CD14-positive monocyte (primary cell): ENCODE results near the gene CCDC69. TPM values are rescaled to one million over a fixed set of nuclear protein-coding genes. Genes with fewer than 3 reads are reported as not detected.

Experiments
- DNase-seq, 3 donors: peaks; one replicate each; pipeline ENCODE4 v3.0.0-alpha.2; 2011 to 2022
- H2AFZ ChIP-seq: 2 replicates; pipeline ENCODE4 v1.6.0; 2012; ENCODE audit warnings: mild to moderate bottlenecking, low read depth, low read length, inconsistent platforms; ENCODE audit not compliant: insufficient read depth, poor library complexity, severe bottlenecking
- H3K27ac ChIP-seq, 2 donors: 1 replicate in 1 of 2; 2 replicates in 1 of 2; pipeline ENCODE4 v1.5.1; 2012 to 2013; ENCODE audit warnings: low read length in 2 of 2, control low read depth in 1 of 2, inconsistent platforms in 1 of 2, low read depth in 1 of 2, mild to moderate bottlenecking in 1 of 2
- H3K27me3 ChIP-seq, 2 donors: one replicate each; pipeline versions ENCODE4 v1.6.0 to v1.6.1; 2011 to 2013; ENCODE audit warnings: low read length in 2 of 2; ENCODE audit not compliant: control insufficient read depth in 2 of 2, insufficient read depth in 2 of 2
- H3K36me3 ChIP-seq, 2 donors: replicated peaks in 1 of 2; 1 replicate in 1 of 2; 2 replicates in 1 of 2; pipeline versions ENCODE4 v1.5.1 to v1.6.1; 2012 to 2013; ENCODE audit warnings: low read length in 2 of 2, control low read depth in 1 of 2, inconsistent platforms in 1 of 2, mild to moderate bottlenecking in 1 of 2; ENCODE audit not compliant: insufficient read depth in 2 of 2, control insufficient read depth in 1 of 2
- H3K4me1 ChIP-seq, 2 donors: 1 replicate in 1 of 2; 2 replicates in 1 of 2; pipeline versions ENCODE4 v1.5.1 to v1.6.1; 2012 to 2013; ENCODE audit warnings: low read length in 2 of 2, control low read depth in 1 of 2, inconsistent platforms in 1 of 2, mild to moderate bottlenecking in 1 of 2, moderate library complexity in 1 of 2; ENCODE audit not compliant: insufficient read depth in 2 of 2, control insufficient read depth in 1 of 2
- H3K4me2 ChIP-seq: replicated peaks from 2 replicates; pipeline ENCODE3; 2012; ENCODE audit warnings: low read length, moderate library complexity, mild to moderate bottlenecking; ENCODE audit not compliant: poor library complexity, severe bottlenecking; ENCODE audit errors: extremely low read depth
- H3K4me3 ChIP-seq, 3 experiments: fragments of 200-600 bp in 1 of 3; sonication (generic) in 1 of 3; replicated peaks in 1 of 3; 1 replicate in 2 of 3; 2 replicates in 1 of 3; pipeline ENCODE4 v1.5.1; 2011 to 2013; ENCODE audit warnings: low read length in 3 of 3, mild to moderate bottlenecking in 3 of 3, control low read depth in 2 of 3, low read depth in 2 of 3, inconsistent platforms in 1 of 3, moderate library complexity in 1 of 3
- H3K79me2 ChIP-seq: 2 replicates; pipeline ENCODE4 v1.6.0; 2012; ENCODE audit warnings: mild to moderate bottlenecking, control low read depth, inconsistent platforms, low read length, moderate library complexity; ENCODE audit not compliant: insufficient read depth
- H3K9ac ChIP-seq: 2 replicates; pipeline ENCODE4 v1.6.0; 2017; ENCODE audit warnings: low read length, mild to moderate bottlenecking; ENCODE audit not compliant: insufficient read depth, poor library complexity, severe bottlenecking
- H3K9me3 ChIP-seq, 2 donors: replicated peaks in 1 of 2; 1 replicate in 1 of 2; 2 replicates in 1 of 2; pipeline versions ENCODE4 v1.5.1 to v1.6.1; 2012 to 2013; ENCODE audit warnings: low read length in 2 of 2, control low read depth in 1 of 2; ENCODE audit not compliant: control insufficient read depth in 1 of 2, insufficient read depth in 1 of 2
- H4K20me1 ChIP-seq: 2 replicates; pipeline ENCODE4 v1.6.0; 2012; ENCODE audit warnings: mild to moderate bottlenecking, low read length, control low read depth, moderate library complexity; ENCODE audit not compliant: insufficient read depth
- H3K27ac Mint-ChIP-seq, 7 donors: one replicate each; pipeline ENCODE4 v1.8.0; 2020; ENCODE audit warnings: mild to moderate bottlenecking in 7 of 7, mixed read lengths in 7 of 7, moderate library complexity in 6 of 7, inconsistent platforms in 2 of 7
- H3K27me3 Mint-ChIP-seq, 3 donors: one replicate each; pipeline ENCODE4 v1.8.0; 2021 to 2022; ENCODE audit warnings: low read depth in 3 of 3, mild to moderate bottlenecking in 3 of 3, mixed read lengths in 3 of 3, moderate library complexity in 3 of 3, inconsistent platforms in 1 of 3
- H3K36me3 Mint-ChIP-seq, 2 donors: one replicate each; pipeline ENCODE4 v1.8.0; 2020; ENCODE audit warnings: mixed read lengths in 2 of 2, inconsistent platforms in 1 of 2, mild to moderate bottlenecking in 1 of 2
- H3K4me1 Mint-ChIP-seq: one replicate; pipeline ENCODE4 v1.8.0; 2020; ENCODE audit warnings: mild to moderate bottlenecking, mixed read lengths
- H3K4me3 Mint-ChIP-seq, 2 donors: one replicate each; pipeline ENCODE4 v1.8.0; 2020; ENCODE audit warnings: mild to moderate bottlenecking in 2 of 2, mixed read lengths in 2 of 2, moderate library complexity in 1 of 2
- H3K9me3 Mint-ChIP-seq, 7 donors: one replicate each; pipeline ENCODE4 v1.8.0; 2020 to 2022; ENCODE audit warnings: mixed read lengths in 7 of 7, mild to moderate bottlenecking in 6 of 7, moderate library complexity in 6 of 7, inconsistent platforms in 2 of 7
- CTCF ChIP-seq: fragments of 200-600 bp; IDR thresholded peaks from one replicate; pipeline ENCODE4 v1.8.0; 2022; ENCODE audit warnings: antibody characterized with exemption, mild to moderate bottlenecking
- WGBS: methylation state at CpG from one replicate; pipeline ENCODE4 v1.1.5; 2013; ENCODE audit warnings: missing lambda C conversion rate; ENCODE audit not compliant: insufficient coverage; 5-methylcytosine and 5-hydroxymethylcytosine counted together
- intact Hi-C, 2 donors: fragments of 100-400 bp; cut with micrococcal nuclease; formaldehyde crosslinking; loops; one replicate each; pipeline versions ENCODE4 v1.15.0 to v1.15.1; 2023
- polyA plus RNA-seq, 3 donors: library from polyadenylated mRNA; depleted of rRNA in 1 of 3; unstranded in 2 of 3; stranded (reverse) in 1 of 3; fragments of 300-500 nt in 2 of 3; fragments of >200 nt in 1 of 3; fragmentation: Illumina TruSeq in 2 of 3; gene quantifications; 1 replicate in 2 of 3; 2 replicates in 1 of 3; pipeline ENCODE4 v1.2.3, GENCODE V29; 2012 to 2021

CCDC69 gene
- polyA plus RNA-seq, 3 donors, result 68.4 to 176 (median 84.1) TPM

- H3K4me3 Mint-ChIP-seq, result no peak overlapping the region
- no peak for TF ChIP-seq CTCF
- Histone ChIP-seq H3K27me3 (no peaks in the 10 kb centered on the region), H3K79me2 (peaks cover 42% of the 10 kb centered on the region), H3K9ac (no peak overlapping the region), H3K36me3 (peaks cover 0 to 12% of the 10 kb centered on the region in 2 donors), H3K27ac (no peak overlapping the region), H3K9me3 (no peaks in the 10 kb centered on the region), H2AFZ (no peak overlapping the region), H4K20me1 (no peaks in the 10 kb centered on the region), H3K4me3 (no peak overlapping the region), H3K4me2 (no peak overlapping the region), H3K4me1 (peaks cover 43 to 55% of the 10 kb centered on the region in 2 donors)
- H3K27me3 Mint-ChIP-seq, result peaks cover 0 to 5% (median 0%) of the 10 kb centered on the region in 3 donors
- no CpG with 5 or more reads among the region's 5 CpGs for WGBS
- peaks cover 0 to 2% (median 0%) of the 10 kb centered on the region in 7 donors for H3K9me3 Mint-ChIP-seq
- DNase-seq, result no peak
- peaks cover 14 to 21% of the 10 kb centered on the region in 2 donors for H3K36me3 Mint-ChIP-seq
- H3K27ac Mint-ChIP-seq, result no peak overlapping the region
- intact Hi-C loops, result no loop called here
- H3K4me1 Mint-ChIP-seq, result peaks cover 47% of the 10 kb centered on the region
Measured at GRCh38 chr5:151225475-151225874, 1.6 kb upstream of the CCDC69 start.

- no peak overlapping the region for H3K4me3 Mint-ChIP-seq
- H3K27ac Mint-ChIP-seq, result peak overlapping the region in 4 of 7 donors; percentile 33 to 79 (median 62)
- Histone ChIP-seq H3K4me3 (no peak overlapping the region), H3K9me3 (no peaks in the 10 kb centered on the region), H2AFZ (no peak overlapping the region), H4K20me1 (no peaks in the 10 kb centered on the region), H3K27ac (no peak overlapping the region), H3K9ac (no peak overlapping the region), H3K36me3 (peaks cover 0 to 16% of the 10 kb centered on the region in 2 donors), H3K79me2 (peaks cover 46% of the 10 kb centered on the region), H3K27me3 (no peaks in the 10 kb centered on the region), H3K4me2 (no peak overlapping the region), H3K4me1 (peaks cover 47 to 59% of the 10 kb centered on the region in 2 donors)
- intact Hi-C loops, result no loop called here
- H3K4me1 Mint-ChIP-seq, result peaks cover 51% of the 10 kb centered on the region
- no peak for TF ChIP-seq CTCF
- peaks cover 18 to 24% of the 10 kb centered on the region in 2 donors for H3K36me3 Mint-ChIP-seq
- WGBS, result 100% methylated on average over 4 of the region's 4 CpGs
- no peak for DNase-seq
- H3K27me3 Mint-ChIP-seq, result peaks cover 0 to 5% (median 0%) of the 10 kb centered on the region in 3 donors
- H3K9me3 Mint-ChIP-seq, result peaks cover 0 to 2% (median 0%) of the 10 kb centered on the region in 7 donors
Measured at GRCh38 chr5:151225071-151225470, 1.2 kb upstream of the CCDC69 start.
